Pancreas (tissue), 10 donors: Measurements from ENCODE around the gene AP3S1. TPM values are rescaled to one million over a fixed set of nuclear protein-coding genes. Genes with fewer than 3 reads are reported as not detected.

Source experiments
- ATAC-seq, 4 donors: fragments of 200-7000 bp; cut with Tn5 transposase; one replicate each; pipeline versions ENCODE4 v1.8.0 to v1.9.1; 2020; ENCODE audit warnings: mild to moderate bottlenecking in 4 of 4, moderate library complexity in 4 of 4
- DNase-seq, 6 donors: peaks; one replicate each; pipeline ENCODE4 v3.0.0-alpha.2; 2020
- FAIRE-seq: peaks from 2 replicates; lab custom pipeline; 2012; peaks lifted over from hg19 to GRCh38; lab: Jason Lieb, UNC
- H3K27ac ChIP-seq, 4 donors: fragments of 200-600 bp; sonication (generic); 1 replicate in 3 of 4; 2 replicates in 1 of 4; pipeline versions ENCODE4 v1.5.0 to v1.8.0; 2020
- H3K27me3 ChIP-seq, 4 donors: fragments of 200-600 bp; one replicate each; pipeline ENCODE4 v1.8.0; 2021
- H3K36me3 ChIP-seq, 3 donors: fragments of 200-600 bp; sonication (generic) in 1 of 3; one replicate each; pipeline versions ENCODE4 v1.5.0 to v1.8.0; 2020 to 2021
- H3K4me1 ChIP-seq, 3 donors: fragments of 200-600 bp; one replicate each; pipeline ENCODE4 v1.8.0; 2021
- H3K4me3 ChIP-seq, 4 donors: fragments of 200-600 bp; sonication (generic) in 2 of 4; one replicate each; pipeline versions ENCODE4 v1.5.0 to v1.8.0; 2020 to 2021
- H3K9me3 ChIP-seq, 4 donors: fragments of 200-600 bp; one replicate each; pipeline ENCODE4 v1.8.0; 2021
- CTCF ChIP-seq, 4 donors: fragments of 200-600 bp; sonication (generic) in 3 of 4; IDR thresholded peaks; one replicate each; pipeline versions ENCODE4 v1.5.0 to v1.8.0; 2021; ENCODE audit warnings: antibody characterized with exemption in 4 of 4
- WGBS, 2 donors: extraction: QIAGEN DNeasy Blood & Tissue Kit; methylation state at CpG; one replicate each; pipeline ENCODE4 v1.1.7; 2013; 5-methylcytosine and 5-hydroxymethylcytosine counted together
- intact Hi-C, 3 donors: fragments of 100-400 bp; cut with DNase I; formaldehyde crosslinking; loops; one replicate each; pipeline versions ENCODE4 v1.11.1 to v1.14.2; 2022
- polyA plus RNA-seq, 2 donors: library from polyadenylated mRNA; stranded (reverse); fragments of 200-250 nt; gene quantifications; one replicate each; pipeline ENCODE4 v1.2.3, GENCODE V29; 2013
- total RNA-seq, 6 donors: library from RNA; stranded (reverse); fragmentation: NEBNext Ultra II Directional in 4 of 6; extraction: Animal tissue kit (Norgen Biotek cat#: 25700) in 4 of 6; gene quantifications; one replicate each; pipeline versions ENCODE4 v1.2.1 to v1.2.4, GENCODE V29; 2021 to 2023
- donor health status: healthy with polysubstance abuse.
- donor health status: DM: no; HTN: no; CAD: no; lungs with moderate emphysema.
- donor health status: DM: no; HTN: no; CAD: no.
- donor health status: control.
- donor health status: control.
- donor health status: Bipolar disorder and iron deficiency.
- donor health status: DM: yes; HTN: yes; CAD: no.
- donor health status: DM: no; HTN: no; CAD: no.
- donor health status: DM: no; HTN: no; CAD: no.
- donor health status: DM: yes; HTN: yes; CAD: no.

AP3S1 gene
- total and polyA plus RNA-seq, 8 donors = 26.0 to 58.4 (median 47.9) TPM

DNA sequence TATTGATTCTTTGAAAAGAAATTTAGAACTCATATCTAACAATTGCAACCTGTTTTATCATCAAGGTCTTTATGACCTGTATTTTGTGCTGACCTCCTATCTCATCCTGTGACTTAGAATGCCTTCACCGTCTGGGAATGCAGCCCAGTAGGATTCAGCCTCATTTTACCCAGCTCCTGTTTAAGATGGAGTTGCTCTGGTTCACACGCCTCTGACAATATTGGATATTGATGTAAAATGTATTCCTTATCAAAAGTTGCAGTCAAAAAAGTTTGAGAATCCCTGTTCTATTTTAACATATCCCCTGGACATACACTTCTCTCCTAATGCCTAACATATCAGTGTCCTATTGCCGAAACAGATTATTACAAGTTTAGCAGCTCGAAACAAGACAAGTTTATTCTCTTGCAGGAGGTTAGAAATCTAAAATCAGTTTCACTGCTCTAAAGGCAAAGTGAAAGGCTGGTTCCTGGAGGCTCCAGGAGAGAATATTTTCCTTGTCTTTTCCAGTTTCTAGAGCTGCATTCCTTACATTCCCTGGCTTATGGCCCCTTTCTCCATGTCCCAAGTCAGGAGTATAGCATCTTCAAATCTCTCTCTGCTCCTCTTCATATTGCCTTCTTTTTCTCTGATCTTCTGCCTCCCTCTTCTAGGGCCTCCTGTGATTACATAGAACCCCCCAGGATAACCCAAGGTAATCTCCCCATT is 89.0 kb downstream of the AP3S1 start:
- TF ChIP-seq CTCF (IDR thresholded peaks at IDR 0.05) = no peak
- intact Hi-C loops = no loop called here
- DNase-seq (no peak), ATAC-seq (no peak), FAIRE-seq (no peak)
- Histone ChIP-seq H3K4me1 (no peaks in the 10 kb centered on the region), H3K36me3 (no peaks in the 10 kb centered on the region), H3K27me3 (no peaks in the 10 kb centered on the region), H3K4me3 (no peak overlapping the region), H3K9me3 (no peaks in the 10 kb centered on the region), H3K27ac (no peak overlapping the region)
- WGBS, 2 donors = 89 to 90% methylated on average over 4 of the region's 4 CpGs

GRCh38 chr5:115932991-115933390 is 91.3 kb downstream of the AP3S1 start:
- no peak for TF ChIP-seq CTCF (IDR thresholded peaks at IDR 0.05)
- Histone ChIP-seq H3K4me1 (no peaks in the 10 kb centered on the region), H3K27me3 (no peaks in the 10 kb centered on the region), H3K4me3 (no peak overlapping the region), H3K27ac (no peak overlapping the region), H3K9me3 (no peaks in the 10 kb centered on the region), H3K36me3 (no peaks in the 10 kb centered on the region)
- no peak for ATAC-seq
- FAIRE-seq = no peak
- DNase-seq = no peak
- intact Hi-C loops = no loop called here
- 83 to 90% methylated on average over 6 of the region's 6 CpGs for WGBS, 2 donors

DNA sequence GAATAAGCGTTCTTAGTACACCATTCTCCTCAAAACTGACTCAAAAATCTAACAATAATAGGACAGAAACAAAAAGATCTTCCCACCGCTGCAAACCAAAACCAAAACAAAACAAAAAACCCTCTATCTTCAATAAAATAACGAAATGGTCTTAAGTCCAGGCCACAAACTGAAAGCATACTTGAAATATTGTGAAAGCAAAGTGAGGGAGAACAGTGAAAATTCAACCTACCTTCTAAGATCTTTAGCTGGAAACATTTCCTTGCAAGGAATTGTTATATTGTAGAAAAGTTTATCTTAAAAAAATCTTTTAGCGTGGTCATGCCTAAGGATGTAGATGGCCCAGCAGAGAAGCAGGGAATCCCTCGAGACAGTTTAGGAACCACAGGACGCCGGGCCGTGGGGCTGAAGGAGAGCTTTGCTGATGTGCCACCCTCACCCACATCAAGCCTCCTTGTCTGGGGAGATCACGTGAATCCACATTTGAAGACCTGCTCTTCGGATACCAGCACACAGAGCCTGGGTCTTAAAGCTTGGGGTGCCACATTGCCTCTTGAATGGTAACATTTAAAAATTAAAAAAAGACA is 92.7 kb downstream of the AP3S1 start:
- Histone ChIP-seq H3K4me1 (no peaks in the 10 kb centered on the region), H3K4me3 (no peak overlapping the region), H3K27ac (no peak overlapping the region), H3K36me3 (no peaks in the 10 kb centered on the region), H3K27me3 (no peaks in the 10 kb centered on the region), H3K9me3 (no peaks in the 10 kb centered on the region)
- intact Hi-C loops = no loop called here
- TF ChIP-seq CTCF (IDR thresholded peaks at IDR 0.05) = no peak
- FAIRE-seq (no peak), ATAC-seq (no peak), DNase-seq (no peak)
- 85 to 91% methylated on average over 10 of the region's 10 CpGs for WGBS, 2 donors

GRCh38 chr5:115936031-115936430 is 94.3 kb downstream of the AP3S1 start:
- Histone ChIP-seq H3K36me3 (no peaks in the 10 kb centered on the region), H3K27ac (no peak overlapping the region), H3K9me3 (no peaks in the 10 kb centered on the region), H3K27me3 (no peaks in the 10 kb centered on the region), H3K4me1 (no peaks in the 10 kb centered on the region), H3K4me3 (no peak overlapping the region)
- no peak for TF ChIP-seq CTCF (IDR thresholded peaks at IDR 0.05)
- 76 to 86% methylated on average over 1 of the region's 1 CpG for WGBS, 2 donors
- ATAC-seq (no peak), FAIRE-seq (no peak), DNase-seq (no peak)
- intact Hi-C loops = no loop called here

DNA sequence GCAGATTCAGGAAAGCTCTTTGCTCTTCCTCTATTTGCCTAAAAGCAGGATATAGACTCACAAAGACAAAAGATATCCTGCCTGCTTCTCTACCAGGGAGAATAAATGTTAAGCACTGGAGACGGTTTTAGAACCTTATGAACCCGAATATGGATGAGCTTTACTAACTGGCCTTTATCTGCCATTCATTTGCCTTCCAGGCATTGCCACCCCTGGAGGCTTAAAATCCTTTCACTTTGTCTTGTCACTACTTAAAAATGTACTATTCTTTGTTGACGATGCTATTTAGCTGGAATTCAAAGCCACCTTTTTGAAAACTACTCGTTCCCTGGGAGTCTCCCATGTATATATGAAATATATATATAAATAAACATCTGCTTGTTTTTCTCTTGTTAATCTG is 97.3 kb downstream of the AP3S1 start:
- H3K27ac ChIP-seq = no peak overlapping the region
- no peak overlapping the region for H3K4me3 ChIP-seq
- ATAC-seq (no peak), FAIRE-seq (no peak), DNase-seq (no peak)
- H3K4me1 ChIP-seq = no peaks in the 10 kb centered on the region
- H3K36me3 ChIP-seq = no peaks in the 10 kb centered on the region
- H3K9me3 ChIP-seq = no peaks in the 10 kb centered on the region
- intact Hi-C loops = no loop called here
- WGBS, 2 donors = 58 to 63% methylated on average over 4 of the region's 4 CpGs
- H3K27me3 ChIP-seq = no peaks in the 10 kb centered on the region
- TF ChIP-seq CTCF (IDR thresholded peaks at IDR 0.05) = no peak
